Measurements from ENCODE around the gene CLCN6.

Gene CLCN6

GRCh38 chr1:11856698-11857097, 50.7 kb downstream of the CLCN6 start:
- DNase-seq: no peak

- DNase-seq: no peak
Observed at GRCh38 chr1:11857164-11857851, 51.3 kb downstream of the CLCN6 start.

DNA sequence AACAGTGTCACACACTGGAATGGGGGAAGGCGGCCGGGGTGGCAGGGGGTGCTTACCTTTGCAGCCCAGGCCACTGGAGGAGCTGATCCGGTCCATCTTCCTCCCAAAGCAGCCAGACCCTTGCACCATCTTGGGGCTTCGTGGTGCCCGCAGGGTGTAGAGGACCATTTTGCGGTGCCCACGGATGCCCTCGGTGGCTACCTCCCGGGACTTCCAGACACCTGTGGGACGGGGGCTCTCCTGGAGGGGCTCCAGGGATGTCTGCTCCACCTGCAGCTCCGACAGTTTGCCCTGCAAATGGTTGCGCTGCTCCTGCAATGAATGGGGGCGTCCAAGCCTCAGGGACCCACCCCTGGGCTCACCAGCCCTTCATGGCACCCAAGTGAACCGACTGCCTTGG, 52.2 kb downstream of the CLCN6 start:
- DNase-seq: no peak

GRCh38 chr1:11858613-11858967, 52.6 kb downstream of the CLCN6 start, which contains the start of gene NPPB:
NPPB (minus strand) TSS chr1:11858945; CDS start chr1:11858833, 112 bp downstream.
- DNase-seq: no peak

GRCh38 chr1:11858968-11859871, 53.2 kb downstream of the CLCN6 start:
- peak; percentile 73 for DNase-seq

DNA sequence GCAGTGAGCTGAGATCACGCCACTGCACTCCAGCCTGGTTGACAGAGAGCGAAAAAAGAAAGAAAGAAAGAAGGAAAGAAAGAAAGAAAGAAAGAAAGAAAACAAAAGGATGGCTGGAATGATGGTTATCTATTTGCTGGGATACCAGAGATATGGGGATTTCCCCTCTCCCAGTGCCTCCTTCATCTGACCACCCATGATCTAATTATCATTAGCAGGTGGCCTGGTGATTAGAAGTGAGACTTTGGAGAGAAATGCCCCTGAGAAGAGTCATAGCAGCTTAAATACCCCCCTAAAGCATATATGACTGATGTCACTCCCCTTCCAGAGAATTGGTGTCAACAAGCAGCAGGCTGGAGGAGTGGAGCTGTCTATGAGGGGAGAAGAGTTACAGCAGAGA, 54.1 kb downstream of the CLCN6 start:
- DNase-seq: no peak

GRCh38 chr1:11860587-11860986, 54.6 kb downstream of the CLCN6 start:
- DNase-seq: no peak

DNA sequence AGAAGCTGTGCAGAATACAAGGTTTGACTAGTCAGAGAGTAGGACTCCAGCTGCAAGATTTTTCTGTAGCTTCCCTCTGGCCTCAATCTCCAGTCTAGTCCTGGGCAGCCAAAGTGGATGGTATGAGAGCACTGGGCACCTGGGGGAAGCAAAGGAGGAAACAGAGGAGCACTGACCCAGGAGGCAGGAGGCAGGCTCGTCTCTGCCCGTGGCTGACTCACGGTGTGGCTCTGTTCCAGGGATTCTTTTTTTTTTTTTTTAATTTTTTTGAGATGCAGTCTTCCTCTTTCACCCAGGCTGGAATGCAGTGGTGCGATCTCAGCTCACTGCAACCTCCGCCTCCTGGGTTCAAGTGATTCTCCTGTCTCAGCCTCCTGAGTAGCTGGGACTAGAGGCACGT, 56.9 kb downstream of the CLCN6 start:
- no peak for DNase-seq

DNA sequence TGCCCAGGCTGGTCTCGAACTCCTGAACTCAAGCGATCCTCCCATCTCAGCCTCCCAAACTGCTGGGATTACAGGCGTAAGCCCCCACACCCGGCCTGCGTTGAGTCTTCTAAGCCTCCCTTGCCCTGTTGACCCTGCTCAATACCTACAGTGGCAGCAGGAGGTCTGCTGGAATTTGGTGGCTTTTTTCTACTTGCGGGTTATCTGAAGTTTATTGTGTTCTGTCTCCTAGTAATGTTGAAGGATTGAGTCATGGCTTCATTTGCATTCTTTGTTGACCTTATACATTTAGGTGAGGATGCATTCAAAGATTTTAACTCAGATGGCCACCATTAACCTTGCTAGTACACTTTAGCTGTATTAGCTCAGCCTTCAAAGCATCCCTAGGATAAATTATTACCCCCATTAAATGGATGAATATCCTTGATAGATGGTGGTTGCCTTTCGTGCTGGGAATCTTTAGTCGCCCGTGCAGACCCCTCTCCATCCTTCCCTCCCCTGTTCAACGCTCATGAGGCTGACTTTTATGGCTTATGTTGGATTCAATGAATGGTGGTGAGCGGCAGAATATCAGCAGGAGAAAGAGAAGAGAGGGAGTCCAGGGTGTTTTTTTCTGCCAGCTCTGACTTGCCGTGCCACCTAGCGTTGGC, 62.5 kb downstream of the CLCN6 start:
- DNase-seq: no peak

DNA sequence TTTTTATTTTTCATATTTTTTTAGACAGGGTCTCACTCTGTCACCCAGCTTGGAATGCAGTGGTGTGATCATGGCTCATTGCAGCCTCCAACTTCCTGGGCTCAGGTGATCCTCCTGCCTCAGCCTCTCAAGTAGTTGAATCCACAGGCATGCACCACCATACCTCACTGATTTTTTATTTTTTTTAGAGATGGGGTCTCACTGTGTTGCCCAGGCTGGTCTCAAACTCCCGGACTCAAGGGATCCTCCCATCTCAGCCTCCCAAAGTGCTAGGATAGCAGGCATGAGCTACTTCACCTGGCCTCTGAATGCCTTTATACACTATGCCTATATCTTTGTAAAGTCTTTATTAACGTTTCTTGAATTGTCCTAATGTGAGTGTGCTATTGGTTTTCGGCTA, 63.1 kb downstream of the CLCN6 start:
- no peak for DNase-seq

- DNase-seq: no peak
Observed at GRCh38 chr1:11869650-11870207, 63.7 kb downstream of the CLCN6 start.

DNA sequence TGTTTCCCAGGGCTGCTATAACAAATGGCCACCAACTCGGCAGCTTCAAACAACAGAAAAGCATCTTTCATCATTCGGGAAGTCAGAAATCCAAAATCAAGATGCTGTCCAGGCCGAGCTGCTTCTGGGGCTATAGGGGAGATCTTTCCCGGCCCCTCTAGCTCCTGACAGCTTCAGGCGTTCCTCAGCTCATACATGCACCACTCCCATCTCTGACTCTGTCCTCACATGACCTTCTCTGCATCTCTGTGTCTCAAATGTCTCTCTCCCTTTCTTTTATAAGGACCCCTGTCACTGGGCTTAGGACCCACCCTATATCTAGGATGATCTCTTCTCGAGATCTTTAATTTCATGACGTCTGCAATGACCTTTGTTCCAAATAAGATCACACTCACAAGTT, 66.6 kb downstream of the CLCN6 start:
- DNase-seq: no peak

GRCh38 chr1:11873395-11874257, 67.6 kb downstream of the CLCN6 start:
- DNase-seq: no peak

DNA sequence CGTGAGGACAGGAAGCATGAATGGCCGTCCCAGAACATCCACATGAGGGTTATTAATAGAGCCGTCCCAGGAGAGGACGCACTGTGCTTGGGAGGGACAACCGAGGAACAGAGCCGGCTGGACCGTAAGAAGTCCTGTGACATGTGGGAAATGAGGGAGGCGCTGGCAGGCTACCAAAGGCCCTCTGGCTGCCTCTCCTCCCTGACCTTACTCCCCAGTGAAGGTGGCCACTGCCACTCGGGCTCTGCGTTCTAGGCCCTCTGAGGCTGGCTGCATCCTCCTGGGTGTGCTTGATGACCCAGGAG, 68.2 kb downstream of the CLCN6 start:
- no peak for DNase-seq

- DNase-seq: no peak
Observed at GRCh38 chr1:11874624-11875023, 68.6 kb downstream of the CLCN6 start.

DNA sequence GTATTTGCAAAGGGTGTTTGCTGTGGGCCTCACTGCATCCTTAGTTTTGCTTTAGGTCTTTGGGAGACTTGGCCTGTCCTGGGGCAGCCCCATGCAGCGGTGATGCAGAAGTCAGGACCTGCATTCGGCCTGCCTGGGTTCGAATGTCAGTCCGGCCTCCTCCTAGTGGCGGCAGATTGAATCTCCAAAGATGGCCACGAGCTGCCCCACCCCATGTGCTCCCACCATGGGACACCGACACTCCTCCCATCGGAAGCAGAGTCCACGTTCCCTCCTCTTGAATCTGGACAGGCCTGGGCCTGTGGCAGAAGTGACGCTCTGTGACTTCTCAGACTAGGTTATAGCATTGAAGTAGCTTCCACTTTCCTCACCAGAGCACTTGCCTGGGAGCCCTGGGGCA, 69.1 kb downstream of the CLCN6 start:
- DNase-seq: no peak

GRCh38 chr1:11877074-11877473, 71.1 kb downstream of the CLCN6 start:
- no peak for DNase-seq

- no peak for DNase-seq
Observed at GRCh38 chr1:11878081-11878890, 72.3 kb downstream of the CLCN6 start.

DNA sequence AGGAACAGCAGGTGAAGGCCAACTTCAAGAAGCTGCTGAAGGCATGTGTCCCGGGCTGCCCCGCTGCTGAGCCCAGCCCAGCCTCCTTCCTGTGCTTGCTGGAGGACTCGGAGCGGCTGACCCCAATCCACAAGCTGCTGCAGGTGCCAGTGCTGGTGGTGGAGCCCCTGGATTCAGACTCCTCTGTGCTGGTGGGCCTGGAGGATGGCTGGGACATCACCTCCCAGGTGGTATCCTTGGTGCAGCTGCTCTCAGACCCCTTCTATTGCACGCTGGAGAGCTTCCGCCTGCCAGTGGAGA, 72.8 kb downstream of the CLCN6 start:
- no peak for DNase-seq

GRCh38 chr1:11879311-11880180, 73.6 kb downstream of the CLCN6 start:
- no peak for DNase-seq

GRCh38 chr1:11880181-11880575, 74.2 kb downstream of the CLCN6 start:
- DNase-seq: no peak

Data from stimulated activated CD4-positive, alpha-beta T cell treated with anti-CD3 and anti-CD28 coated beads, Interleukin-15, amount 100 ng/mL, for 24 hours (primary cell).